ENCODE results near the gene TNNI3K.

DNA sequence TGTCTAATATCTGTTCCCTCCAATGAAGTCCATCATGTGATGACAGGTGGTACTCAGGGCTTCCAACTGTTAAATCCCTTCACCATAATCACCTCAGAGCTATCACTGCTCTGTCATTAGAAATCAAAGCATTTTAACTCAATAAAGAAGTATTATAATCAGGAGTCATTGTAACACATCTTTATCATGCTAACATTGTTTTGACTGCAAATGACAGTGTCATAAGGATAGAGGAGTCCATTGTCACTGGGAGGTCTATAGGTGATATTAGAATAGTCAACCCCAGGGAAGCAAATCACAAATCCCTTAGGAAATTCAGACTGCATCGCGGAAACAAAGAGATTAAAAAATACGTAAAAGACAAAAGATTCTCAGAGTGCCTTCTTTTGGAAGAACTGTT lies 246.4 kb downstream of the TNNI3K start:
- TF ChIP-seq GATA3 (IDR thresholded peaks at IDR 0.05; ENCODE audit: low read depth, low read length): no peak
- TF ChIP-seq GATA2 (IDR thresholded peaks at IDR 0.05; ENCODE audit: low read depth, low read length): no peak

Measured in SH-SY5Y (cell line).